ENCODE results near the gene PPM1F. TPM values are rescaled to one million over a fixed set of nuclear protein-coding genes. Genes with fewer than 3 reads are reported as not detected.

The PPM1F gene
- total RNA-seq, 4 donors from 2014 or later: 22.9 to 78.0 (median 36.8) TPM

DNA sequence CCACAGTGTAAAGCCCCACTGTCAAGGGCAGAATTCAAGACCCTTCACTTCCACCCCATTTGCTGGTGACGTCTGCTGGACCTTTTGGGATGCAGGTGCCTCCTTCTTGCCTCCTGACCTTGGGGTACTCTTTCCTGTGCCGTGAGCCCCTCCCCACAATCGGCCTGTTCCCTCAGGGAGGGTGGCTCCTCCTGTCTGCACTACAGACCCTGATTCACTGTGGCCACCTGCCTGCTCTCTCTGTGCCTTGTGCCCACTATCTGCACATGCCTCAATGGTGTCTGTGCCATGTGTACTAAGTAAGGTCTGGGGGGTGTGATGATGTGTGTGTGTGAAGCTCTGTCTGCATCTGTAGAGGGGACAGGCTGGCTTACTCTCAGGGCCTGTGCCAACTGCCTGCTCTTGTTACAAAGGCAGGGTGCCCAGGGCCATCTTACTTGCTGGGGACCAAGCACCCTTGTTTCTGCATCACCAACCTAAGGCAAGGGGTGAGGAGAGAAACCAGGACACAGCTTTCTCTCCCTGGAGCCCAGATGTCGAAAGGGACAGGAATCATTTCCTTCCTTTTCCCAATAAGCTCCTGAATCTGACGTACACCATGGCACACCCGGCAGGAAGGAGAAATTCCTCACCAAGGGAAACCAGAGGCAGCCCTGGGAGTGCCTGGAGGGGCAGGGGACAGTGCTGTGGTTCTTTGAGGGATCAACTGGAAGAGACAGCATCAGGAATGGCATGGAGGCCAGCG, 3.7 kb downstream of the PPM1F start:
- TF ChIP-seq POLR2AphosphoS5 (IDR thresholded peaks at IDR 0.05): no peak
- no peak for TF ChIP-seq EP300 (IDR thresholded peaks at IDR 0.05)
- TF ChIP-seq, protein P1, sequence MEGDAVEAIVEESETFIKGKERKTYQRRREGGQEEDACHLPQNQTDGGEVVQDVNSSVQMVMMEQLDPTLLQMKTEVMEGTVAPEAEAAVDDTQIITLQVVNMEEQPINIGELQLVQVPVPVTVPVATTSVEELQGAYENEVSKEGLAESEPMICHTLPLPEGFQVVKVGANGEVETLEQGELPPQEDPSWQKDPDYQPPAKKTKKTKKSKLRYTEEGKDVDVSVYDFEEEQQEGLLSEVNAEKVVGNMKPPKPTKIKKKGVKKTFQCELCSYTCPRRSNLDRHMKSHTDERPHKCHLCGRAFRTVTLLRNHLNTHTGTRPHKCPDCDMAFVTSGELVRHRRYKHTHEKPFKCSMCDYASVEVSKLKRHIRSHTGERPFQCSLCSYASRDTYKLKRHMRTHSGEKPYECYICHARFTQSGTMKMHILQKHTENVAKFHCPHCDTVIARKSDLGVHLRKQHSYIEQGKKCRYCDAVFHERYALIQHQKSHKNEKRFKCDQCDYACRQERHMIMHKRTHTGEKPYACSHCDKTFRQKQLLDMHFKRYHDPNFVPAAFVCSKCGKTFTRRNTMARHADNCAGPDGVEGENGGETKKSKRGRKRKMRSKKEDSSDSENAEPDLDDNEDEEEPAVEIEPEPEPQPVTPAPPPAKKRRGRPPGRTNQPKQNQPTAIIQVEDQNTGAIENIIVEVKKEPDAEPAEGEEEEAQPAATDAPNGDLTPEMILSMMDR (IDR thresholded peaks at IDR 0.05): no peak
- no peak for TF ChIP-seq POLR2A (IDR thresholded peaks at IDR 0.05)
- Histone ChIP-seq H3K27ac (peak overlapping the region in 3 of 4 donors; percentile 59 to 93 (median 71)), H3K27me3 (no peaks in the 10 kb centered on the region), H3K4me1 (peaks cover 0 to 86% (median 31%) of the 10 kb centered on the region in 3 donors), H3K36me3 (peaks cover 0 to 23% of the 10 kb centered on the region in 2 donors), H3K9me3 (no peaks in the 10 kb centered on the region), H3K4me3 (no peak overlapping the region)
- ATAC-seq: no peak
- WGBS, 2 donors (ENCODE audit: low coverage in 1 of 2): 95% methylated on average over 3 of the region's 7 CpGs; no CpG with 5 or more reads in 1 of the 2 donors

DNA sequence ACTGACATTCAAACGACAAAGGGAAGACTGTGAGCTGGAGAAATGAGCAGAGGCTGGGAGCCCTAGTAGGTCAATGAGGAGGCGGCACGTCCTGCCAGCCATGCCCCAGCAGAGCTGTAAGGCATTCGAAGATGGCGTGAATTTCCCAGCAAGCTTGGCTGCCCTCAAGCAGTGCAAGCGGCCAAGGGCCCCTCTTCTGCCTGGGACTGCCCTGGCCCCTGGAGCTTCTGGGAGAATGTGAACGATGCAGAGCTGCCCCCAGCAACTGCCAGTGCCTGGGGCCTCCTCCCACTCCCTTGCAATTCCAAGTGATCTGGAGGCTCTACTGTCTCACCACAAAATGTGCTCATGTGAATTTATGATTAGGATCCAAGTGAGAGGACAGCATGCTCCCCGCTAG, 4.3 kb downstream of the PPM1F start:
- peaks cover 0 to 29% of the 10 kb centered on the region in 2 donors for H3K36me3 ChIP-seq
- no peaks in the 10 kb centered on the region for H3K9me3 ChIP-seq
- H3K27me3 ChIP-seq: no peaks in the 10 kb centered on the region
- no peak overlapping the region for H3K4me3 ChIP-seq
- TF ChIP-seq POLR2AphosphoS5 (IDR thresholded peaks at IDR 0.05) (no peak), EP300 (IDR thresholded peaks at IDR 0.05) (no peak), POLR2A (IDR thresholded peaks at IDR 0.05) (no peak)
- TF ChIP-seq, protein P1 (IDR thresholded peaks at IDR 0.05): no peak
- 53 to 67% methylated on average over 1 to 7 of the region's 8 CpGs for WGBS, 2 donors (ENCODE audit: low coverage in 1 of 2)
- H3K4me1 ChIP-seq: peaks cover 0 to 92% (median 37%) of the 10 kb centered on the region in 3 donors
- H3K27ac ChIP-seq: peak overlapping the region in 3 of 4 donors; percentile 59 to 93 (median 71)
- ATAC-seq: no peak

DNA sequence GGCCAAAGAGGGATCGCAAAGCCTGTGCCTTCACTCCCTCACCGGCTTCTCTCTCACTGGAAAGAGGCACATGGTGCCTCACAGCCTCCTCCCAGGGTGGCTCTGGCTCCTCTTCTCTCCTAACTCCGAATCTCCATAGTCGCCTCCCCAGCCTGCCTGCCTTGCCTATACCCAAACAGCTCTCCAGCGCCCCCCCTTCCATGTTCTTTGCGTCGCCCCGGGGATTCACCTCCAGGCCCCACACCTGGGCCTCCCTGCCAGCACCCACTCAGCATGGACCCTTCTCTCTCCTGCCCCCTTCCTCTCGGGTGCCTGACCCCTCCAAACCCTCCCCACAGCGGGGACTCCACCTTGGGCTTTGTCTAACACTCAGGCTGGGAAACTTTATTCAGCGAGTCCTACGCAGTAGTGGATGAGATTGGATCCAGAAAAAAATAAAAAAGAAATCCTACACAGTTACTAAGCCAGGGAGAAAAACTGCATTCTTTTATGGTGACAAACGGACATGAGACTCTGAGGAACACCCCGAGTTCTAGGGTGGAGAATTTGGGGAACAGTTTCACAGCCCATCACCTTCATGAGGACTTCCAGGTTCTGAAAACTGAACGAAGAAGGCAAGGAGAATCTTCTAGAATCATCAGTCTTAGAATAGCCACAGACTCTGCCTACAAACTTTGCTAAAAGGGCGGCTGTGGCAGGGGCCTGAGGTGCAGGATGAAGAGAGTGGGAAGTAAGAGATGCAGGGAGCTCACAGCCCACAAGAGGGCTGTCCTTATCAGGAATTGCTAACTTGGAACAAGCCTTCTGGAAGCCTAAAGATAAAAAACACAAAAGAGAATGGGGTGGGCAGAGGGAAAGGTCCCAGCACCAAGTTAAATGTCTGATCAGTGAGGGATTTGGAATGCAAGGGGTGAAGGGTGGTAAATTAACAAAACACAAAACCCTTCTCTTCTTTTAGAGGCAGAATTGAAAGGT, 5.3 kb downstream of the PPM1F start:
- Histone ChIP-seq H3K4me1 (peaks cover 0 to 97% (median 44%) of the 10 kb centered on the region in 3 donors), H3K9me3 (no peaks in the 10 kb centered on the region), H3K36me3 (peaks cover 0 to 30% of the 10 kb centered on the region in 2 donors), H3K27ac (peak overlapping the region in 3 of 4 donors; percentile 71 to 93 (median 76)), H3K4me3 (no peak overlapping the region), H3K27me3 (no peaks in the 10 kb centered on the region)
- ATAC-seq: no peak
- WGBS, 2 donors (ENCODE audit: low coverage in 1 of 2): 27 to 34% methylated on average over 5 to 13 of the region's 16 CpGs
- TF ChIP-seq, protein P1 (IDR thresholded peaks at IDR 0.05): peak in 3 of 4 experiments; percentile 48 to 61 (median 54)
- no peak for TF ChIP-seq EP300 (IDR thresholded peaks at IDR 0.05)

DNA sequence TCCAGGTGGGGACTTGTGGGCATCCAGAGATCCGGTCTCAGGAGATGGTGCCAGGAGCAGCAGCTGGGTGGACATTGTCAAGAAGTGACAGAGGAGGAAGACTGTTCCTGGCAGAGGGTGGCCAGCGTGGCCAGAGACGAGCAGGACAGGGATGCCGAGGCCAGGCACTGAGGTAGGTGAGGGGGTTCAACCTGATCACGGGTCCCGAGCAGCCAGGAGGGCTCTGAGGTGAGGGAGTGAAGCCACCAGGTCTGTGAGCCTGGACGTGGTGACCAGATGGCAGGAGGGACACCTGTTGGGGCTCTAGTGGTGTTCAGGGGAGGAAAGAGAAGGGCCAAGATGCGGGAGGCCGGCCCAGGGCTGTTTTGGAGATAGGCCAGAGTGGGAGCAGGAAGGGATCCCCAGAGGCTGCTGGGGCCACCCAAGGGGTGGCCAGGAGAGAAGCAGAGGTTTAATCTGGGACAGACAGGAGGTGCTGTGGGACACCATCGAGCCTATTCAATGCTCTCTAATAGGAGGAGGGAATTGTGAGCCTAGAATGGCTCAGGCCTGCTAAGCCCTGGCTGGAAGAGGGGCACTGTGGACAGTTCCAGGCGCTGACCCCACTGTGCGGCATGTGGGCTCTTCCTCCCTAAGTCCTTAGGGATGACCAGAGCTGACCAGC, 6.3 kb downstream of the PPM1F start:
- TF ChIP-seq, protein P1 (IDR thresholded peaks at IDR 0.05): no peak
- TF ChIP-seq EP300 (IDR thresholded peaks at IDR 0.05) (no peak), POLR2A (IDR thresholded peaks at IDR 0.05) (no peak), POLR2AphosphoS5 (IDR thresholded peaks at IDR 0.05) (no peak)
- no peak for ATAC-seq
- H3K36me3 ChIP-seq: peaks cover 0 to 30% of the 10 kb centered on the region in 2 donors
- H3K27me3 ChIP-seq: no peaks in the 10 kb centered on the region
- H3K4me1 ChIP-seq: peaks cover 0 to 97% (median 45%) of the 10 kb centered on the region in 3 donors
- H3K27ac ChIP-seq: peak overlapping the region in 3 of 4 donors; percentile 71 to 93 (median 76)
- 76 to 85% methylated on average over 4 to 10 of the region's 12 CpGs for WGBS, 2 donors (ENCODE audit: low coverage in 1 of 2)
- no peak overlapping the region for H3K4me3 ChIP-seq
- no peaks in the 10 kb centered on the region for H3K9me3 ChIP-seq
